ENCODE results near the gene SPATS2L.

The SPATS2L gene

GRCh38 chr2:200411831-200412230, 105.3 kb downstream of the SPATS2L start:
- DNase-seq (ENCODE audit: low read depth, low spot score), result no peak

DNA sequence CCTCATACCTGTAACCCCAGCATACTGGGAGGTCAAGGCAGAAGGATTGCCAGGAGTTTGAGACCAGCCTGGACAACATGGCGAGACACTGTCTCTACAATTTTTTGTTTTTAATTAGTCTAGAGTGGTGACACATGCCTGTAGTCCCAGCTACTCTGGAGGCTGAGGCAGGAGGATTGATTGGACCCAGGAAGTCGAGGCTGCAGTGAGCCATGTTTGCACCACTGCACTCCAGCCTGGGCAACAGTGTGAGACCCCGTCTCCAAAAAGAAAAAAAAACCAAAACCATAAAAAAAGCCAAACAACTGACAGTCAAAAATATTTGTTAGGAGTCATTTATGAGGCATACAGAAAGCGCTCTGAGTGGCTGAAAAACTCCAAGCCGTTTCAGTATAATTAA, 107.9 kb downstream of the SPATS2L start:
- no peak for DNase-seq (ENCODE audit: low read depth, low spot score)

DNA sequence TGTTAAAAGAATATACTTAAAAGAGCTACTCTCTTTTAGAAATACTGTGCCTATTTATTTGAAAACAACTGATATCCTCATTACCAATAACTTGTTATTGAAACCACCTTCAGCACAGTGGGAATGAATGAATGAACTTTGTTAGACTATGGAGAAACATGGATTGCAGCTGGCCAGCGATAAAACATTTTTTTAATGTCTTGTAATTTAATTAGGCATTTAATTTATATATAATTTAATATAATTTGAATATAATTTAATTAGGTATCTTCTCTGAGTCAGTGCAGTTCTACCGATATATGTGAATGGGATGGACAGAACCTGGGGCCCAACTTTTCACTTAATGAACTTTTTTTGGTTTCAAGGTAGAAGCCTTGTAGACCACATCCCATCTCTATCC, 109.0 kb downstream of the SPATS2L start:
- no peak for DNase-seq (ENCODE audit: low read depth, low spot score)

DNA sequence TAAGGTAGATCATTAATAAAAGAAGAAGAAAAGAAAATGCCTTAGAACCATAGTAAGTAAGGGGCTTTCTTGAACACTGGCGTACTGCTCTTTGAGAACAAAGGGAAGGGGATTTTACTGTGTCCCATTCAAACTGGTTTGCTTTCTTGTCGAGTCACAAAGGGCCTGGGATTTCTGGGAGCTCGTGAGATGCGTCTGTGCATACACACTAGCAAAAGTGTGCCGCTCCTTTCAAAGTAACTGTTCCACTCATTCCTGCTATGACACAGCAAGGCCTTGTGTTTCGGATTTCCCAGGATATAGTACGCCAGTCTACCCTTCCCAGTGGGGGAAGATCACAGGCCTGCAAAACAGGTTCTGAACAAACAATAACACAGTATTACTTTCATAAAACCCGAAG, 110.4 kb downstream of the SPATS2L start:
- no peak for DNase-seq (ENCODE audit: low read depth, low spot score)

DNA sequence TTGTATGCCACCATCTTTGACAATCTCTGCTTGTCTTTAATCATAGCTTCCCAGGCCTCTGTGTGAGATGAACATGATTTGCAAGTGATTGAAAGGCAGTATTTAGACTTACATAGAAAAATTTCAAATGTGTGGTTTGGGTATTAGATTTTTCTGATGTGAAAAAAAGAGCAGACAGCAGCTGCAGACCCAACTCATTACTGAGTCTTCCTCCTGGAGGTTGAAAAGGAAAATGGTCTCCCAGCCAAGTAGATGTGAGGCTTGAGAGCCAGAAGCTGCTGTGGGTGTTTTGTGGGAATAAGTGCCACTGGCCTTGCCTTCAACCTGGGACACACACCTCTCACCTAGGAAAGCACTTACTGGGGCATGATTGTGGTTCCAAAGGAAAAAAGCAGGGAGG, 110.9 kb downstream of the SPATS2L start:
- DNase-seq (ENCODE audit: low read depth, low spot score), result no peak

- no peak for DNase-seq (ENCODE audit: low read depth, low spot score)
Measured at GRCh38 chr2:200418399-200418798, 111.9 kb downstream of the SPATS2L start.

DNA sequence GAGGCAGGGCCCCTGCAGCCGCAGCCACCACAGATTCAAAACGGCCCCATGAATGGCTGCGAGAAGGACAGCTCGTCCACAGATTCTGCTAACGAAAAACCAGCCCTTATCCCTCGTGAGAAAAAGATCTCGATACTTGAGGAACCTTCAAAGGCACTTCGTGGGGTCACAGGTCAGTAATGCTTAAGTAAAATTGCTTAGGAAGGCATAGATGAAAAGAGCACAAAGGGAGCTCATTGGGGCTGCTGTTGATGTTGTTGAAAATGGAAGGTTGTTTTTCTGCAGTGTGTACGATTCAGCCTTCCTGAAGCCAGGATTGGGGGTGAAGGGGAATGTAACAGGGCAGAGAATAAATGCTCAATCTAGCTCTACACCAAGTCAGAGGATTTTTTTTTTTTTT, 112.8 kb downstream of the SPATS2L start:
- DNase-seq (ENCODE audit: low read depth, low spot score), result no peak

- no peak for DNase-seq (ENCODE audit: low read depth, low spot score)
Measured at GRCh38 chr2:200421270-200421669, 114.8 kb downstream of the SPATS2L start.

- no peak for DNase-seq (ENCODE audit: low read depth, low spot score)
Measured at GRCh38 chr2:200422071-200422470, 115.6 kb downstream of the SPATS2L start.

DNA sequence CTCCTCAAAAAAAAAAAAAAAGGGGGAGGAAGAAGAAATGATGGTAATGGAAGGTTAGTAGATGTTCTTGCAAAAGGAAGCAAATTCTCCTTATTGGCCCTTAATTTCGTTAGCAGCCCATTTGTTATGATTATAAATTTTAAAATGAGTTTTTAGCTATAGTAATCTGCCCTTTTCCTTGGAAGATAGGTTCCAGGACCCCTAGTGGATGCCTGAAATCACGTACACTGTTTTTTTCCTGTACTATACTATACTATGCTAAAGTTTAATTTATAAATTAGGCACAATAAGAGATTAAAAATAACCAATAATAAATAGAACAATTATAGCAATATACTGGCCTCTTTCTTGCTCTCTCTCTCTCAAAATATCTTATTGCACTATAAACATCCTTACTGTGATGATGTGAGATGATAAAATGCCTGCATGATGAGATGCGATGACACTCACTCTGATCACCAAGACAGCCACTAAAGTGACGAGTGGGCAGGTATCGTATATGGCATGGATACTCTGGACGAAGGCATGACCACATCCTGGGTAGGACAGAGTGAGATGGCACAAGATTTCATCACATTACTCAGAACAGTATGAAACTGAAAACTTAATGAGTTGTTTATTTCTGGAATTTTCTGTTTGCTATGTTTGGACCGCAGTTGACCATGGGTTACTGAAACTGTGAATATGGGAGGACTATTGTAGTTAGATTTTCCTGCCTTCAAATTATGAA, 116.2 kb downstream of the SPATS2L start:
- no peak for DNase-seq (ENCODE audit: low read depth, low spot score)

DNA sequence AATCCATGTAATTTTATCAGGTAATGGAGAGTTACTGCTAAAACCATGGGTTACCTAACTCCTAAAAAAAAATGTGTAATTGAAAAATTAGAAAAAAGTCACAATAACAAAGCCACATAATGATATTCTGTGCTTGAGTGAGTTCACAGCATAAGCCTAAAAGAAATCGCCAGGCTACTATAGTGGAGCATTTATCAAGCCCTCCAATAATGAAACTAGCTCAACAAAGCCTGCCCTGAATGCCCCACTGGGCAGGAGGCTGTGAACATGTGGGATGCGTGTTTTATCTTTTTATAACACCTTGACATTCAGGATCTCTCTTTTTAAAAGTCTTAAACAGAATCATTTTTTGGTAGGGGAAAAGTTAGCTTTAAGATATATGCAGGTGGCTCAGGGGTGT, 117.0 kb downstream of the SPATS2L start:
- no peak for DNase-seq (ENCODE audit: low read depth, low spot score)

GRCh38 chr2:200425026-200425821, 118.7 kb downstream of the SPATS2L start:
- no peak for DNase-seq (ENCODE audit: low read depth, low spot score)

GRCh38 chr2:200426754-200427153, 120.3 kb downstream of the SPATS2L start:
- no peak for DNase-seq (ENCODE audit: low read depth, low spot score)

DNA sequence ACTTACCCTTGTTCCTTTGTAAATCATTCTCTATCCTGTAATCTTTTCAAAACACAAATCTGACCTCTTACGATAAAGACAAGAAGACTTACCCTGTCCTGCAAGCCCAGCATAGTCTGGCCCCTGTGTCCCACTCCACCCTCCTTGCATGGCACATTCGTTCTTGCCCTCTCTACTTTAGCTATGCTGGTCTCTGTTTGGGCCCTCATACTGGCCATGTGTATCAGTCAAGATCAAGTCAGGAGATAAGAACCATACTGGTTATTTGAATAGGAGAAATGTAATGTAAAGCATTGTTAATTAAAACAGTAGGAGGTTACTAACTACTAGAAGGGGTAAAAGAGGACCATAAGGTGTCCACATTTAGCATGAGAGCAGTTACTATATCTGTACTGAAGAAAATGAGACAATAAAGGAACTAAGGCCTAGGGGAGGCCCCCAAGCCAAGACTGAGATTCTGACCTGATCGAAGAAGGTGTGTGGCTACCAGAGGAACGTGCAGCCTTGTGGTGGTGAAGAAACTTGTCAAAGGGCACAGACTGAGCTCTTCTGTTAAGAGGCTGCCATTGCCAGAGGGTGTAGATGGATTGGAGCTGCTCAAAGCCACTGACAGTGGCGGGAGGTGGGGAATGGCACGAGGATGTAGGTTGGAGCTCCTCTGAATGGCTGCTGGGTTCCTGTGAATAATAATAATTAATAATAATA, 122.6 kb downstream of the SPATS2L start:
- DNase-seq (ENCODE audit: low read depth, low spot score), result no peak

- no peak for DNase-seq (ENCODE audit: low read depth, low spot score)
Measured at GRCh38 chr2:200430017-200430416, 123.5 kb downstream of the SPATS2L start.

GRCh38 chr2:200431996-200432705, 125.7 kb downstream of the SPATS2L start:
- DNase-seq (ENCODE audit: low read depth, low spot score), result no peak

- DNase-seq (ENCODE audit: low read depth, low spot score), result no peak
Measured at GRCh38 chr2:200435379-200435778, 128.9 kb downstream of the SPATS2L start.

- no peak for DNase-seq (ENCODE audit: low read depth, low spot score)
Measured at GRCh38 chr2:200438251-200438650, 131.8 kb downstream of the SPATS2L start.

- no peak for DNase-seq (ENCODE audit: low read depth, low spot score)
Measured at GRCh38 chr2:200438846-200439245, 132.4 kb downstream of the SPATS2L start.

GRCh38 chr2:200439981-200440380, 133.5 kb downstream of the SPATS2L start:
- DNase-seq (ENCODE audit: low read depth, low spot score), result no peak

DNA sequence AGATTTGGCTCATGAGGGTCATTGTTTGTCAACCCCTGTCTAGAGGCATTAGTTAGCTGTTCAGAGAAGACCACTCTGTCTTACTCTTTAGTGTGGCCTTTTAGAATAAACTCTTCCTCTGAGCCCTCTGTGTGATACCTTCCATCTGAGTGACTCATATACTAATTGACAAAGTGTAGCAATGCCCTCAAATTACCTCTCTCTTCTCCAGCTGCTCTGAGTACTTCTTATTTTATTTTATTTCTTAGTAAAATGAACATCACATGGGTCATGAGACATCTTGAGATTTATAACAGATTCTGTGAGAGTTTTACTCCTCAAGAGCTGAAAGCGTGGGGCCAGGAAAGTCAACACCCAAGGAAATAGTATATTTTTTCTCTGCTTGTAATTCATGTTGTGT, 136.0 kb downstream of the SPATS2L start:
- DNase-seq (ENCODE audit: low read depth, low spot score), result no peak

- no peak for DNase-seq (ENCODE audit: low read depth, low spot score)
Measured at GRCh38 chr2:200443376-200443775, 136.9 kb downstream of the SPATS2L start.
